ENCODE data around the gene MARK1. TPM values are rescaled to one million over a fixed set of nuclear protein-coding genes. Genes with fewer than 3 reads are reported as not detected.

MARK1 gene
- total RNA-seq, 1 experiment from 2014 or later, result not detected

GRCh38 chr1:220572416-220572815, 44.5 kb downstream of the MARK1 start:
- CTCF ChIA-PET, result no interaction called here
- Histone ChIP-seq H3K36me3 (ENCODE audit: control insufficient read depth, insufficient read depth, low read length) (no peaks in the 10 kb centered on the region), H3K4me1 (ENCODE audit: control insufficient read depth, insufficient read depth, low read length) (no peaks in the 10 kb centered on the region), H3K27ac (ENCODE audit: low read length) (no peak overlapping the region), H3K27me3 (ENCODE audit: control insufficient read depth, insufficient read depth, low read length) (no peaks in the 10 kb centered on the region), H3K9me3 (ENCODE audit: control insufficient read depth, insufficient read depth, low read depth, low read length) (peaks cover 7% of the 10 kb centered on the region; the same call in 1 of the 2 replicates), H3K4me3 (ENCODE audit: low read depth in 2 of 2, low read length in 2 of 2) (no peak overlapping the region)
- POLR2A ChIA-PET, result no interaction called here
- DNase-seq (ENCODE audit: low read depth, low spot score) (no peak), ATAC-seq (no peak)
- intact Hi-C loops (cut with micrococcal nuclease; ENCODE audit: unreplicated experiment) (no loop called here), in situ Hi-C loops (cut with HindIII; ENCODE audit: low pct_unique_long_range_greater_than_20kb, low sequenced_read_pairs) (no loop called here)
- BruUV-seq (replicated peaks), result no TSS peak
- no peak for TF ChIP-seq POLR2AphosphoS5 (IDR thresholded peaks at IDR 0.05; ENCODE audit: low read depth, low read length)
- TF ChIP-seq SIN3A (IDR thresholded peaks at IDR 0.05; ENCODE audit: borderline replicate concordance, insufficient read depth, low read depth, low read length), result no peak
- TF ChIP-seq TCF7L2 (IDR thresholded peaks at IDR 0.05; ENCODE audit: low read depth, low read length), result no peak
- TF ChIP-seq CTCF (IDR thresholded peaks at IDR 0.05), result no peak
- no peak for TF ChIP-seq REST (IDR thresholded peaks at IDR 0.05; ENCODE audit: insufficient read depth in 1 of 2, low read depth in 2 of 2, low read length in 1 of 2)

GRCh38 chr1:220573836-220574235, 45.9 kb downstream of the MARK1 start:
- no peaks in the 10 kb centered on the region for H3K36me3 ChIP-seq (ENCODE audit: control insufficient read depth, insufficient read depth, low read length)
- intact Hi-C loops (cut with micrococcal nuclease; ENCODE audit: unreplicated experiment) (no loop called here), in situ Hi-C loops (cut with HindIII; ENCODE audit: low pct_unique_long_range_greater_than_20kb, low sequenced_read_pairs) (no loop called here)
- ATAC-seq (no peak), DNase-seq (ENCODE audit: low read depth, low spot score) (no peak)
- CTCF ChIA-PET, result no interaction called here
- TF ChIP-seq POLR2AphosphoS5 (IDR thresholded peaks at IDR 0.05; ENCODE audit: low read depth, low read length), result no peak
- H3K4me3 ChIP-seq (ENCODE audit: low read depth in 2 of 2, low read length in 2 of 2), result no peak overlapping the region
- H3K27ac ChIP-seq (ENCODE audit: low read length), result no peak overlapping the region
- BruUV-seq (replicated peaks), result no TSS peak
- H3K9me3 ChIP-seq (ENCODE audit: control insufficient read depth, insufficient read depth, low read depth, low read length), result peaks cover 7% of the 10 kb centered on the region; the same call in 1 of the 2 replicates
- POLR2A ChIA-PET, result no interaction called here
- no peaks in the 10 kb centered on the region for H3K4me1 ChIP-seq (ENCODE audit: control insufficient read depth, insufficient read depth, low read length)
- no peaks in the 10 kb centered on the region for H3K27me3 ChIP-seq (ENCODE audit: control insufficient read depth, insufficient read depth, low read length)

GRCh38 chr1:220575718-220576497, 48.0 kb downstream of the MARK1 start:
- no peaks in the 10 kb centered on the region for H3K4me1 ChIP-seq (ENCODE audit: control insufficient read depth, insufficient read depth, low read length)
- peaks cover 7% of the 10 kb centered on the region; the same call in 1 of the 2 replicates for H3K9me3 ChIP-seq (ENCODE audit: control insufficient read depth, insufficient read depth, low read depth, low read length)
- H3K36me3 ChIP-seq (ENCODE audit: control insufficient read depth, insufficient read depth, low read length), result no peaks in the 10 kb centered on the region
- BruUV-seq (replicated peaks), result no TSS peak
- intact Hi-C loops (cut with micrococcal nuclease; ENCODE audit: unreplicated experiment), result no loop called here
- TF ChIP-seq TCF7L2 (IDR thresholded peaks at IDR 0.05; ENCODE audit: low read depth, low read length) (no peak), CTCF (IDR thresholded peaks at IDR 0.05) (no peak), SIN3A (IDR thresholded peaks at IDR 0.05; ENCODE audit: borderline replicate concordance, insufficient read depth, low read depth, low read length) (no peak), REST (IDR thresholded peaks at IDR 0.05; ENCODE audit: insufficient read depth in 1 of 2, low read depth in 2 of 2, low read length in 1 of 2) (no peak), POLR2AphosphoS5 (IDR thresholded peaks at IDR 0.05; ENCODE audit: low read depth, low read length) (no peak)
- DNase-seq (ENCODE audit: low read depth, low spot score) (no peak), ATAC-seq (no peak)
- CTCF ChIA-PET, result interaction anchor here (0.6 kb wide), 1 partner anchor 266 kb away, joined by 3 read pairs; no protein-coding TSS in a partner anchor
- H3K27me3 ChIP-seq (ENCODE audit: control insufficient read depth, insufficient read depth, low read length), result no peaks in the 10 kb centered on the region
- H3K27ac ChIP-seq (ENCODE audit: low read length), result no peak overlapping the region
- POLR2A ChIA-PET, result no interaction called here
- in situ Hi-C loops (cut with HindIII; ENCODE audit: low pct_unique_long_range_greater_than_20kb, low sequenced_read_pairs), result no loop called here
- no peak overlapping the region for H3K4me3 ChIP-seq (ENCODE audit: low read depth in 2 of 2, low read length in 2 of 2)

All from Panc1 (cell line).